Cardiac septum (tissue), 1 donor: ENCODE data around the gene GABRR1. TPM values are rescaled to one million over a fixed set of nuclear protein-coding genes. Genes with fewer than 3 reads are reported as not detected.

Experiments used
- DNase-seq: peaks from one replicate; pipeline ENCODE4 v3.0.0-alpha.2; 2020; ENCODE audit warnings: low spot score
- intact Hi-C: fragments of 100-400 bp; cut with DNase I; formaldehyde crosslinking; loops from one replicate; pipeline ENCODE4 v1.14.0; 2022
- total RNA-seq: library from RNA; stranded (reverse); fragmentation: NEBNext Ultra II Directional; extraction: Animal tissue kit (Norgen Biotek cat#: 25700); gene quantifications from one replicate; pipeline ENCODE4 v1.2.1, GENCODE V29; 2021
- donor health status: DM: no; HTN: no; CAD: no.

The GABRR1 gene
- total RNA-seq, 1 donor from 2014 or later, result not detected

DNA sequence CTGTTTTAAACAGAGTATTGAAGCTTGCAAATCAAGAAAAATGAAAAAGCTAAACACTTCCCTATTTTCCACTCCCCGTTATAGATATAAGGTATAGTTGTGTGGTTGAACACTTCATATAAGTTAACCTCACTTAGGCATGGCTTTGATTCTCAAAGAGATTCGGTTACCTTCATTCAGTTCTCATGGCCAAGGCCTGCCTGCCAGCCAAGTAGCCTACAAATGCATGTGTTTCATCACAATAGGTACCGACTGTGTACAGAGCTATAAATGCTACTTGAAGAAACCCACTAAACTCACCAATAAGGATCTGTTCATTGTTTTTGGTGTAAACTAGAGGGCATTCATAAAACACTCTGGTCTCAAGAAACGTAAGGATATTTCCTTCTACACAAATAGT, 43.5 kb downstream of the GABRR1 start:
- intact Hi-C loops, result no loop called here
- no peak for DNase-seq

DNA sequence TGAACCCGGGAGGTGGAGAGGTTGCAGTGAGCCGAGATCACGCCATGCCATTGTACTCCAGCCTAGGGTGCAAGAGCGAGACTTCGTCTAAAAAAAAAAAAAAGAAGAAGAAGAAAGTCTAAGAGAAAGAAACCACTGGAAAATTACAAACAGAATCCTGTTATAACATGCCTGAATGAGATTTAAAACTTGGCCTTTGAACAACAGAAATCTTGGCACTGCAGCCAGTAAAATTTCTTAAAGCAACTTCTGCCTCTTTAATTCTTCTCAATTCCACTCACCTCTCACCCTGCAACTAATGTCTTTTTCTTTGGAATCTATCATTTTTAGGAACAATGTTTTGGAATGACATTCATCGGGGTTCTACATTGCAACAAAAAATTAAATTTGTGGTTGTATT, 45.0 kb downstream of the GABRR1 start:
- DNase-seq, result no peak

DNA sequence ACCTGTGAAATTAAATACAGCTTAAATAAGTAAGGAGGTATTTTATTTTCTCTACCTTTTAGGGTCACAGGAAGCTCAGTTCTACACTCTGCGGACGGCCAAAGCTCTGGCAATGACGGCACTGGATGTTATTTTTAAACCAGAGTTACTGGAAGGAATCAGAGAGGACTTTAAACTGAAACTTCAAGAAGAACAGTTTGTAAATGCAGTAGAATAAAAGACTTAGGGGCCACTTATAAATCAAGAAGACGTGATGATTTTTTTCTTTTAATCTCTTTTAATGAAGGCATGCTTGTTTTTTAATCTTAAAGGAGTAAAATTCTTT, 55.1 kb downstream of the GABRR1 start:
- intact Hi-C loops, result loop anchor here (5.0 kb wide), 1 partner anchor 80 kb away; the partner anchor contains the start of gene PNRC1
- DNase-seq, result no peak

More for the DNA sequence above, 45.0 kb downstream of the GABRR1 start:
- intact Hi-C loops, result no loop called here

GRCh38 chr6:89161326-89162046, 55.7 kb downstream of the GABRR1 start:
- intact Hi-C loops, result loop anchor here (5.0 kb wide), 1 partner anchor 79 kb away; the partner anchor contains the start of gene PNRC1
- no peak for DNase-seq

DNA sequence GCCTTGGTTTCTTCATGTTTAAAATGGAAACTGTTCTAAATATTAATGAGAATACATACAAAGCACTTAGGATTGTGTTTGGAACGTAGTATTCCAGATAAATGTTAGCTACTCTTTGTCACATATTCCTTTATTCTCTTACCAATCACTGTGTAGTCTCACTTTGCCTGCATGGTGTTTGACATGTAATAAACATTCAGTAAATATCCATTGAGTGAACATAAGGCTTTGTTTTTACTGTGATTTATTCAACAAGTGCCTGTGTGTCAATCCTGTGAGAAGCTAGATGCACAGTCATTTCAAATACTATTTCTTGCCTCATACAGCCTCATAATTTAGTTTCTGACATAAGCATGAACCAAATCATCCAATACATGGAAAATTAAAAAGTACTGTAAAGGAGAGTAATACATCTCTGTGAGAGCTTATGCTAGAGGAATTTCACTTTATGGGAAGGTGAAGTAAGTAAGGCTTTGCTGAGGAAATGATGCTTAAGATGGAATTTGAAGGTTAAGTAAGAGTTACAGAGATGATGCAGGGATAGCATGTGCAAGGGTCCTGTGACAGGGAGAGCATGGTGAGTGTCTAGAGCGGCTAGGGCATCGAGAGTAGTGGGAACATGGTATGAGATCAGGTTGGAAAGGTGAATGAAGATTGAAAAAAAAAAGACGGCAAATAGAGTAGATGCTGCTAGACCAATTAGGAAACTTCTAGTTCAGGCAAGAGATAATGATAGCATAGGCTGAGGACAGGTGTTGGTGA, 56.6 kb downstream of the GABRR1 start:
- intact Hi-C loops, result loop anchor here (5.0 kb wide), 1 partner anchor 78 kb away; the partner anchor contains the start of gene PNRC1
- no peak for DNase-seq

DNA sequence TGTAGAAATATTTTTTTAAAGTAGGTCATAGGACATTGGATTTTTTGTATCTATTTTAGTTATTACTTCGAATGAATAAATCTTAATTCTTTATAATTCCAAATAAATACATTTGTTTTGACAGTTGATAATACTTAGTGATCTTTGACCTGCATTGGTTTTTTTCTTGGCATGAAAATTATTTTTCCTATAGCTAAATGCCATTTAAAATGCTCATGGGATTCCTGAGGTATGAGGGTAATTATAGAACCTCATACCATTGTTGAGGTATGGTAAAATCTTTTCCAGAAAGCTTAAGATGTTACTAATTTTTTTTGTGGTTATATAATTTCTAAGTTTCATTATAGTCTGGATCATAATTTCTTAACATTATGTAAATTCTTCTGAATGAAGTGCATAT, 63.0 kb downstream of the GABRR1 start:
- intact Hi-C loops, result no loop called here
- DNase-seq, result no peak

- intact Hi-C loops, result loop anchor here (10.0 kb wide), 1 partner anchor 207 kb away; the partner anchor contains the start of gene UBE2J1
Measured at GRCh38 chr6:89148016-89148750, 69.0 kb downstream of the GABRR1 start.

GRCh38 chr6:89146718-89147700, 70.1 kb downstream of the GABRR1 start:
- intact Hi-C loops, result loop anchor here (2.0 to 10.0 kb wide), 2 partner anchors 64 to 208 kb away; partner anchors contain the start of gene UBE2J1
- no peak for DNase-seq

More at GRCh38 chr6:89148016-89148750, 69.0 kb downstream of the GABRR1 start:
- DNase-seq, result no peak

DNA sequence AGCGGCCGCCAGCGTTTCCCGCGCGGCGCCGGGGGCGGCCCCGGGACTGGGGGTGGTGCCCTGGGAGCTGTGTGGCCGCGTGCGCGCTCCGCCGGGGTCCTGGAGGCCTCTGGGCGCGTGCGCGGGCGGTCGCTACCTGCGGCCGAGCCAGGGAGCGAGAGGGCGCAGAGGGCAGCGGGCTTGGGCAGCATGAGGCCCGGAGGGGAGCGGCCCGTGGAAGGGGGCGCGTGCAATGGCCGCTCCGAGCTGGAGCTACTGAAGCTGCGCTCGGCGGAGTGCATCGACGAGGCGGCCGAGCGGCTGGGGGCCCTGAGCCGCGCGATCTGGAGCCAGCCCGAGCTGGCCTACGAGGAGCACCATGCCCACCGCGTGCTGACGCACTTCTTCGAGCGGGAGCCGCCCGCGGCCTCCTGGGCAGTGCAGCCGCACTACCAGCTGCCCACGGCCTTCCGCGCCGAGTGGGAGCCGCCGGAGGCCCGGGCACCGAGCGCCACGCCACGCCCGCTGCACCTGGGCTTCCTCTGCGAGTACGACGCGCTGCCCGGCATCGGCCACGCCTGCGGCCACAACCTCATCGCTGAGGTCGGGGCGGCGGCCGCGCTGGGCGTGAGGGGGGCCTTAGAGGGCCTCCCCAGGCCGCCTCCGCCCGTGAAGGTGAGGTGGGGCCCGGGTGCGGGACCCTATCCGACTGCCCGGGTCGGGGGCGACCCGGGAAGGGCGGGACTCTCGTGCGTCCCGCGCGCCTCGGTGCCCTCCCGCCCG, 71.0 kb downstream of the GABRR1 start, which contains the start of gene PM20D2:
Gene PM20D2, plus strand, starts transcription at position 100 of the 762 bp plus-strand sequence. Its CDS starts 90 bp downstream, at position 190.
- intact Hi-C loops, result loop anchor here (2.0 to 10.0 kb wide), 2 partner anchors 63 to 209 kb away; partner anchors contain the start of gene UBE2J1

GRCh38 chr6:89145091-89145955, 71.8 kb downstream of the GABRR1 start:
- intact Hi-C loops, result loop anchor here (10.0 kb wide), 1 partner anchor 209 kb away; the partner anchor contains the start of gene UBE2J1

More for the DNA sequence above, 71.0 kb downstream of the GABRR1 start, which contains the start of gene PM20D2:
- DNase-seq, result peak; percentile 88

GRCh38 chr6:89144354-89144906, 72.7 kb downstream of the GABRR1 start:
- DNase-seq, result no peak
- intact Hi-C loops, result loop anchor here (10.0 kb wide), 1 partner anchor 210 kb away; the partner anchor contains the start of gene UBE2J1

More at GRCh38 chr6:89145091-89145955, 71.8 kb downstream of the GABRR1 start:
- DNase-seq, result no peak

- DNase-seq, result no peak
- intact Hi-C loops, result loop anchor here (10.0 kb wide), 1 partner anchor 214 kb away; the partner anchor contains the start of gene UBE2J1
Measured at GRCh38 chr6:89140347-89141156, 76.6 kb downstream of the GABRR1 start.

- intact Hi-C loops, result loop anchor here (10.0 kb wide), 1 partner anchor 215 kb away; the partner anchor contains the start of gene UBE2J1
- DNase-seq, result no peak
Measured at GRCh38 chr6:89139509-89140346, 77.4 kb downstream of the GABRR1 start.

- no peak for DNase-seq
- intact Hi-C loops, result no loop called here
Measured at GRCh38 chr6:89138173-89138572, 79.0 kb downstream of the GABRR1 start.
